ENCODE measurements around the gene KRT20. TPM values are rescaled to one million over a fixed set of nuclear protein-coding genes. Genes with fewer than 3 reads are reported as not detected.

Gene KRT20
- total RNA-seq, 4 donors from 2014 or later: not detected

GRCh38 chr17:40883031-40883430, 2.0 kb downstream of the KRT20 start:
- TF ChIP-seq CTCF (IDR thresholded peaks at IDR 0.05): no peak
- DNase-seq (ENCODE audit: low spot score) (no peak), ATAC-seq (ENCODE audit: low FRiP score) (no peak)

GRCh38 chr17:40879026-40879425, 6.0 kb downstream of the KRT20 start:
- DNase-seq (ENCODE audit: low spot score) (no peak), ATAC-seq (ENCODE audit: low FRiP score) (no peak)
- TF ChIP-seq CTCF (IDR thresholded peaks at IDR 0.05): no peak

DNA sequence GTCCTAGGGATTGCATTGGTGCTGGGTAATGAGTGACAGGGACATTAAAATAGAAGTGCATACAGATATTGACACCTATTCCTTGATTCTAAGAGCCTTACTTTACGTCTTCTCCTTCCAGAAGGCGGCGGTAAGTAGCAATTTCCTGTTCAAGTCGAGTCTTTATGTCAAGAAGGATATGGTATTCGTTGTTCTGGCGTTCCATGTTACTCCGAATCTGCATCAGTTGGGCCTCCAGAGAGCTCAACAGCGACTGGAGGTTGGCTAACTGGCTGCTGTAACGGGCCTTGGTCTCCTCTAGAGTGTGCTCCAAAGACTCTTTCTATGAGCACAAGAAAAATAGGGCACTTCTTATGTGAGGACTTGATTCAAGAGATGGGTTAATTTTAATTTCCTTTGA, 7.0 kb downstream of the KRT20 start:
- no peak for ATAC-seq (ENCODE audit: low FRiP score)
- TF ChIP-seq CTCF (IDR thresholded peaks at IDR 0.05): no peak
- no peak for DNase-seq (ENCODE audit: low spot score)

DNA sequence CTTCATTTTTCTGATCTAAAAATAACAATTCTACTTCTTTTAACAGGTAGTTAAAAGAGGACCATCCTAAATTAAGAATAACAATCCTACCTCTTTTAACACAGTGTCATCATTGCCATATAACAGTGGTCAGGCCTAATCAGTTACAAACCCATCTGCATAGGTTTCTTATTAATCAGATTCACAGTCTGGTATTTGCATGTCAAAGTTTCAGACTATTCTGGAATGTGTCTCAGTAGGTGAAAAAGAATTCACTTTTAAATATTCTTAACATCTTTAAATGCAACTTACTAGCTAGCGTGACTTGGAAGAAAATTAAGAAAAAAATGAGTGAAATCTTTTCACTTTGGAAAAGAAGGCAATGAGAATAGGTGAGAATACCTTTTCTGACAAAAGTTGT, 11.2 kb downstream of the KRT20 start:
- DNase-seq (ENCODE audit: low spot score) (no peak), ATAC-seq (ENCODE audit: low FRiP score) (no peak)
- TF ChIP-seq CTCF (IDR thresholded peaks at IDR 0.05): no peak

DNA sequence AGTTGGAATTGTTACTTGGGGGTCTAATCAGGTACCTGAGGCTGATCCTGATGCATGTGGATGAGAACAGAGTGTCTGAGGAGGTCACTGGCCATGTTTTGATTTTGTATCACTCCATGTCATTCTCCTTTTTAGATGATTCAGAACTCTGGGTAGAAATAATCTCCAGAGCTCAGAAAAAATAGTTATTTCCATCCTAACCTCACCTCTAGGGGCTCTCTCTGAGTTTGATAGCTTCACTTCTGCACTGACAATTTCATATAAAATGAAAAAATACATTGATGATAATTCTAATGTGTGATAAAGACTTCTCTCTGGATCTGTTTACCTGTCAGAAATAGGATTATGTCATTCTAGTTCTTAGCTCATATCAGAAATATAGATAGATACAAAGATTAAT, 11.8 kb downstream of the KRT20 start:
- DNase-seq (ENCODE audit: low spot score): no peak
- ATAC-seq (ENCODE audit: low FRiP score): no peak
- TF ChIP-seq CTCF (IDR thresholded peaks at IDR 0.05): no peak

DNA sequence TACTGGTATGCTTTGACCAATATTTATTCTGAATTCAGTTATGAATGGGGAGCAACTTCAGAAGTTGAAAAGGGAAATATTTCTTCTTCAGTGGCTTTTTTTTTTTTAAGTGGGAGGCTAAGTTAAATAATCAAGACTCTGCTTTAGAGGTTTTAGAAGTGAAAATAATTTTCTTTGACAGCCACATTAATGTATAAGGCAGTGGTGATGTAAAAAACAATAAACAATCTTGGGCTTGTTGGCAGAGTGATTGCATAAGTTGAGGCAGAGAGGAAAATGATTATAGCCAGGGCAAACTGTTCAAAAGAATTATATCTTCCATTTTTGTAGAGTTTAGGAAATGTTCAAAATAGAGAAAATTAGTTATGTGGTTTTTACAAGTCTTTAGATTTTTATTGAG, 12.6 kb downstream of the KRT20 start:
- no peak for DNase-seq (ENCODE audit: low spot score)
- no peak for ATAC-seq (ENCODE audit: low FRiP score)
- no peak for TF ChIP-seq CTCF (IDR thresholded peaks at IDR 0.05)

DNA sequence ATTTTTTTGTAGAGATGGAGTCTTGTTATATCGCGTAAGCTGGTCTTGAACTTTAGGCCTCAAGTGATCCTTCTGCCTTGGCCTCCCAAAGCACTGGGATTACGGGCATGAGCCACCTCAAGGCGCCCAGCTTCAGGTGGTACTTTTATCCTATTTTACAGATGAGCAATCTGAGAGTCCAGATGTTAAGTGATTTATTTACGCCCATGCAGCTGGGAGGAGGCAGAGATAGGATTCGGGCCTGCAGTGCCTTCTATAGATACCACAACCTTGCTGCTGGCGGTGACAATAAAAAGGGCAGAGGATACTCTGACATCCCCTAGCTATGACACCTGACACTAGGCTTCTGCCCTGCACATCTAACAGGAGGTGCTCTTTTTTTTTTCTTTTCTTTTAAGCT, 13.7 kb downstream of the KRT20 start:
- TF ChIP-seq CTCF (IDR thresholded peaks at IDR 0.05): no peak
- DNase-seq (ENCODE audit: low spot score): no peak
- ATAC-seq (ENCODE audit: low FRiP score): no peak

All from omental fat pad (tissue), 4 donors.